LNCAP (cell line): ENCODE measurements around the gene ASTN2.

Experiments
- TF ChIP-seq, protein P1 (sequence below): fragments of 450-650 bp; IDR thresholded peaks from 2 replicates; pipeline ENCODE4 v1.5.1; 2017; ENCODE audit warnings: mild to moderate bottlenecking

The ASTN2 gene

DNA sequence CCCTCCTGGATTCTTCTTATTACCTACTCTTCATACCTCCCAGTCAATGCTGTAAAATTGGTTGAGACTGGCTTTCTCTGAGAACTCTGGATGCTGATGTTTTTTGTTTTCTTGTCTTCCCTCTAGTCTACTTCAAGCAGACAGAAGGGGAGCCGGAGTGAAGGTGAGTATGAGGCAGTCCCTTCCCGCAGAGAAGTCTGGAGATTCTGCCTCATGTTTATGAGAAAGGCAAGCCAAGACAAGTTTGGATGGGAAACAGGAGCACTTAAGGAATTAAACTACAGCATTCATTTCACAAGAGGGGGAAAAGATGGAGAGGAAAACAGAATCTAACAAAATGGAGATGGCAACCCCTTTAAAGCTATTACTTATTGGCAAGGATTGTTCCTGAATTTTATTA lies 481.6 kb downstream of the ASTN2 start:
- TF ChIP-seq, protein P1, sequence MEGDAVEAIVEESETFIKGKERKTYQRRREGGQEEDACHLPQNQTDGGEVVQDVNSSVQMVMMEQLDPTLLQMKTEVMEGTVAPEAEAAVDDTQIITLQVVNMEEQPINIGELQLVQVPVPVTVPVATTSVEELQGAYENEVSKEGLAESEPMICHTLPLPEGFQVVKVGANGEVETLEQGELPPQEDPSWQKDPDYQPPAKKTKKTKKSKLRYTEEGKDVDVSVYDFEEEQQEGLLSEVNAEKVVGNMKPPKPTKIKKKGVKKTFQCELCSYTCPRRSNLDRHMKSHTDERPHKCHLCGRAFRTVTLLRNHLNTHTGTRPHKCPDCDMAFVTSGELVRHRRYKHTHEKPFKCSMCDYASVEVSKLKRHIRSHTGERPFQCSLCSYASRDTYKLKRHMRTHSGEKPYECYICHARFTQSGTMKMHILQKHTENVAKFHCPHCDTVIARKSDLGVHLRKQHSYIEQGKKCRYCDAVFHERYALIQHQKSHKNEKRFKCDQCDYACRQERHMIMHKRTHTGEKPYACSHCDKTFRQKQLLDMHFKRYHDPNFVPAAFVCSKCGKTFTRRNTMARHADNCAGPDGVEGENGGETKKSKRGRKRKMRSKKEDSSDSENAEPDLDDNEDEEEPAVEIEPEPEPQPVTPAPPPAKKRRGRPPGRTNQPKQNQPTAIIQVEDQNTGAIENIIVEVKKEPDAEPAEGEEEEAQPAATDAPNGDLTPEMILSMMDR, result no peak

DNA sequence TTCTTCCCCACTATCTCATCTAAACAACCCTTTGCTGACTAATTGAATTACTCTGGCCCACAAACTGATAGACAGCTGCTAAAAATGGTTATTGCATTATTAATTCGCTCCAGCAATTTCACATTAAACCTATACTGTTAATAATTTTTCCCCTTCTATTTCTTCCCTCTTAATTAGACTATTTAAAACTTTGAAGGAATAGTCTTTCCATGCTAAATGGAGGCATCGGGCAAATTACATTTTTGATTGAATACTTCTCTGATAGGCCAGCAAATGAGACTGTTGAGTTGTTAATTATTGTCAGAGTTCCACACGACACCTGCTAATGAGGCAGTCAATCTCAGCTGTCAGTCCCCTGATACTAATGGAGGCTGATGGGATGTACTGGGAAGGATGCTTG lies 485.2 kb downstream of the ASTN2 start:
- TF ChIP-seq, protein P1, result no peak

DNA sequence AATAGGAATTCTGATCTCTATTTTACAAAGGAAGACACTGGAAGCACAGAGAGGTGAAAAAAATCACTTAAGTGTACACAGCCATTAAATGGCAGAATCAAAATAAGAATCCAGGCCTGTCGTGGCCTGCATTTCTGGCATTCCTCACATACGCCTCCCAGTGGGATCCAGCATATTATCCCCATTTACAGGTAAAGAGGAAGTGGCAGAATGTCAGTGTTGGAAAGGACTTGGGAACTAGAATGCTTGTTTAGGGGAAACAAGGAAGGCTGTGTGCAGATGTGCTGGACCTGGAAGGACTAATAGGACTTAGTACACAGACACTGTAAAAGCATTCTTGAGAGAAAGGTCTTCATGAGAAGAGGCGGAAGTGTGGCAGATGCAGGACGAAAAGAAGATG lies 486.0 kb downstream of the ASTN2 start:
- TF ChIP-seq, protein P1, result no peak

- TF ChIP-seq, protein P1, result no peak
Observed at GRCh38 chr9:116928289-116928688, 486.6 kb downstream of the ASTN2 start.

GRCh38 chr9:116927726-116928125 lies 487.1 kb downstream of the ASTN2 start:
- TF ChIP-seq, protein P1, result no peak

- TF ChIP-seq, protein P1, result no peak
Observed at GRCh38 chr9:116925121-116925520, 489.7 kb downstream of the ASTN2 start.

GRCh38 chr9:116924462-116925110 lies 490.3 kb downstream of the ASTN2 start:
- TF ChIP-seq, protein P1, result no peak

GRCh38 chr9:116913536-116913935 lies 501.3 kb downstream of the ASTN2 start:
- TF ChIP-seq, protein P1, result no peak
